NB4 (cell line): Measurements from ENCODE around the gene CCDC170.

Experiments used
- DNase-seq: peaks from one replicate; pipeline ENCODE4 v3.0.0; 2010; ENCODE audit warnings: low read depth
- H3K4me3 ChIP-seq: one replicate; pipeline ENCODE4 v1.5.1; 2011; ENCODE audit warnings: mild to moderate bottlenecking, low read depth, low read length, moderate library complexity
- MYC ChIP-seq: IDR thresholded peaks from 2 replicates; pipeline ENCODE4 v1.6.1; 2011; ENCODE audit warnings: low read depth, low read length
- POLR2A ChIP-seq: IDR thresholded peaks from 2 replicates; pipeline ENCODE4 v1.6.1; 2011; ENCODE audit warnings: mild to moderate bottlenecking; ENCODE audit not compliant: insufficient read length; ENCODE audit errors: extremely low read depth
- TF ChIP-seq, protein P1 (sequence below): IDR thresholded peaks from one replicate; pipeline ENCODE4 v1.5.1; 2012; ENCODE audit warnings: low read depth, low read length
- TF ChIP-seq, protein P2 (sequence below): IDR thresholded peaks from 2 replicates; pipeline ENCODE4 v1.6.1; 2011; ENCODE audit warnings: low read depth, low read length

The CCDC170 gene

DNA sequence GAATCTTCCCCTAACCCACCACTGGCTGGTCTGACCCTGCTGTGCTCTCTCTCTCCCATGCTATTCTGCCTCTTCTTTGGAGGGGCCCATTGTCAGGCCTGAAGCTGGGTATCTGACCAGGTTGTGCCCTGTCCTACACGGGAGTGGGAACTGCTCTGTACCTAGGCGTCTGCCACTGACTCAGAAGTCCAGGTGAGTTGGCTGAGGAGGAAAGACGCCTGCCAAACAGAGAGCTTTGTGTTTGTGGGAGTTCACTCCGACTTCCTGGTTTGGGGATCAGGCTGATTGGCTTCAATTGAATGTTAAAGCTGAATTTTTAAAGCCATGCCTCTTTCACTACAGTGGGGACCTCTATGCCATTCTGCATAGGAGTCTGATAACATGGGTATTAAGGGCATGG lies 136.0 kb downstream of the CCDC170 start:
- DNase-seq, result no peak
- TF ChIP-seq, protein P1, sequence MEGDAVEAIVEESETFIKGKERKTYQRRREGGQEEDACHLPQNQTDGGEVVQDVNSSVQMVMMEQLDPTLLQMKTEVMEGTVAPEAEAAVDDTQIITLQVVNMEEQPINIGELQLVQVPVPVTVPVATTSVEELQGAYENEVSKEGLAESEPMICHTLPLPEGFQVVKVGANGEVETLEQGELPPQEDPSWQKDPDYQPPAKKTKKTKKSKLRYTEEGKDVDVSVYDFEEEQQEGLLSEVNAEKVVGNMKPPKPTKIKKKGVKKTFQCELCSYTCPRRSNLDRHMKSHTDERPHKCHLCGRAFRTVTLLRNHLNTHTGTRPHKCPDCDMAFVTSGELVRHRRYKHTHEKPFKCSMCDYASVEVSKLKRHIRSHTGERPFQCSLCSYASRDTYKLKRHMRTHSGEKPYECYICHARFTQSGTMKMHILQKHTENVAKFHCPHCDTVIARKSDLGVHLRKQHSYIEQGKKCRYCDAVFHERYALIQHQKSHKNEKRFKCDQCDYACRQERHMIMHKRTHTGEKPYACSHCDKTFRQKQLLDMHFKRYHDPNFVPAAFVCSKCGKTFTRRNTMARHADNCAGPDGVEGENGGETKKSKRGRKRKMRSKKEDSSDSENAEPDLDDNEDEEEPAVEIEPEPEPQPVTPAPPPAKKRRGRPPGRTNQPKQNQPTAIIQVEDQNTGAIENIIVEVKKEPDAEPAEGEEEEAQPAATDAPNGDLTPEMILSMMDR, result no peak
- TF ChIP-seq POLR2A (no peak), MYC (no peak)
- TF ChIP-seq, protein P2, sequence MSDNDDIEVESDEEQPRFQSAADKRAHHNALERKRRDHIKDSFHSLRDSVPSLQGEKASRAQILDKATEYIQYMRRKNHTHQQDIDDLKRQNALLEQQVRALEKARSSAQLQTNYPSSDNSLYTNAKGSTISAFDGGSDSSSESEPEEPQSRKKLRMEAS, result no peak
- H3K4me3 ChIP-seq, result no peak overlapping the region

DNA sequence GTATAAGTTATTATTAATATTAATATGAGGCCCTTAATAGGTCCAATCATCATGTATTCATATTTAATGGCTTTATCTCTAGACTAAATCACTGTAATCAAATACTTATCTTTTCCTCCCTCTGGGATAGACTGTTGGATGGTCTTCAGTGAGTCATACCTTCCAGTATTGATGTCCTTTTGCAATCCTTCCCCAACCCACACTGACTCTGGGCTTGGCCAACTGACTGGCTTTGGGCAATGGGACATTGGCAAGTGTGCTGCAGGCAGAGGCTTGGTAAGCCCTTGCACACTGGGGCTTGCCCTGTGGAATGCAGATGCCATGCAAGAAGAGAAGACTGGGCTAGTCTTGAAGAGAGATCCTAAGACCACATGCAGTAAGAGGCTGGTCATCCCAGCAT lies 136.6 kb downstream of the CCDC170 start:
- no peak for DNase-seq
- no peak overlapping the region for H3K4me3 ChIP-seq
- TF ChIP-seq MYC (no peak), POLR2A (no peak)
- TF ChIP-seq, protein P1, result no peak
- TF ChIP-seq, protein P2, result no peak

DNA sequence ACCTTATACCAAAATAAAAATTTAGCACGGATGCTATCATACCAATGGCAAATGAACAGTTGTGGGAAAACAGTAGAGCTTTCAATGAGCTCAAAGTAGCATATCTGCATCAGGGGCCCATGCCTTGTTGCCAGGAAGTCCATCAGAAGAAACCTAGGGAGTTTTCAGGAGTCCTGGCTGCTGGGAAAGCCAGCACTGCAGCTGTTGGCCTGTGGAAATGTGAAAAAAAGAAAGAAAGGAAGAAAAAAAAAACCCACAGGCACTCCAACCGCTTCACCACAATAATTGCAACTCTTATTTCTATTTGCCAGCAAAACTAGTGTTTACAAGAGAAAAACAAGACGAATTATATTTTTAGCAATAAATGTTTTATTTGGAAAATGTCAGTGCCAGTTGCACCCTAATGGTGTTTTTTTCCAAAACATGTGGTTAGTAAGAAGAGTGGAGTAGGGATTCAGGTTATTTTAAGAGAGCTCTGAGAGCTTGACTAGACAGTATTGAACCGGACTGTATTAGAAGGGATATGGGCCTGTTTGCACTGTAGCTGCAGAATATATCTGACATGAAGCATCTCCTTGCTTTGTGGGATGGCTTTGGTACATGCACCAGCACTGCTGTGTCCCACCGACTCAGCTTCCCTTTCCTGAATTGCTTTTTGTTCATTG lies 137.3 kb downstream of the CCDC170 start:
- no peak for DNase-seq
- TF ChIP-seq, protein P1, result no peak
- TF ChIP-seq MYC, result no peak
- TF ChIP-seq, protein P2, result no peak
- no peak for TF ChIP-seq POLR2A
- H3K4me3 ChIP-seq, result no peak overlapping the region

DNA sequence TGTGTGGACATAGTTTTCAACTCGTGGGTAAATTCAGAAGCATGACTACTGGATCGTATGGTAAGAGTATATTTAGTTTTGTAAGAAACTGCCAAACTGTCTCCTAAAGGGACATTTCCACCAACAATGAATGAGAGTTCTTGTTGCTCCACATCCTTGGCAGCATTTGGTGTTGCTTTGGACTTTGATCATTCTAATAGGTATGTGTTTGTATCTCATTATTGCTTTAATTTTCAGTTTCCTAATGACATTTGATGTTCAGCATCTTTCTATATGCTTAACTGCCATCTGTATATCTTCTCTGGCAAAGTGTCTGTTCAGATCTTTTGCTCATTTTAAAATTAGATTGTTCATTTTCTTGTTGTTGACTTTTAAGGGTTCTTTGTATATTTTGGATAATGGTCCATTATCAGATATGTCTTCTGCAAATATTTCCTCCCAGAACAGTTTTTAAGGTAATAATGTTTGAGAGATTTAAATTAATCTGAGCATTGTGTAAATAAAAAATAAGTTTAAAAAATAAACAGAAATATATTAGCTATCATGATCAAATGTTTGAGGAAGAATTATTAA lies 138.7 kb downstream of the CCDC170 start:
- DNase-seq, result no peak
- TF ChIP-seq, protein P1, result no peak
- TF ChIP-seq POLR2A, result no peak
- TF ChIP-seq MYC, result no peak
- TF ChIP-seq, protein P2, result no peak
- no peak overlapping the region for H3K4me3 ChIP-seq

DNA sequence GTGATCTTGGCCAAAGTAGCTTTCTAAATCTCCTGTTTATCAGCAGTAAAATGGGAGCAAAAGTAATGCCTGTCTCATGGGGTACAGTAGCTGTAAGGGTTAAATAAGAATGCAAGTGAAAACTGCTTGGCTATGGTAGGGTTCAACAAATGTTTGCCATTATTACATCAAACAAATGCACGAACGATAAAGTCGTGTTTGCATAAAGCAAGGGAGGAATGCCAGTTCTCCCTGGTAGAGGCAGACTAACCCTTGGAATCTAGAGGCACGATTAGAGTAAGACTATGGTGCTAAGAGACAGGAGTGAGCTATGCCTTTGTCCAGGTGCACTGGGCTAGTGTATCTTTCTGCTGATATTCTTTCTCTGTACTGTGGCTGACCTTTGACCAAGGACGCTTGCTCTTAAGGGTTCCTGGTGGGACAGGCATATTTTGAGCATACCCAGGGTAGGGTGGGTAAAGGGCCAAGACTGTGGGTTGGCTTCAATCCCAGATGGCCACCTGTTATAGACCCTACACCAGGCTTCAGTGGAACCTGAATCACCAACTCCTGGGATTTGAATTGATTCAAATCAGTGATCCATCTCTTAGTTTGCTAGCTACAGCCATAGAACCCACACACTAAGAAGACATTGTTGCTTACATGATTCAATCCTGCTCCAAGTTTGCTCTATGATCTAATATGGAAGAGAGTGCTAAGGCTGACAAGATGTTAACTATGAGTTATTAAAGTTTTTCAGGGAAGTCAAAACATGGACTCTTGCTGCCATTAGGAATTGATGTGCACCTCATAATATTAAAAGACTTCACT lies 139.9 kb downstream of the CCDC170 start:
- DNase-seq, result no peak
- TF ChIP-seq, protein P2, result no peak
- TF ChIP-seq POLR2A (no peak), MYC (no peak)
- TF ChIP-seq, protein P1, result no peak
- H3K4me3 ChIP-seq, result no peak overlapping the region
